ENCODE measurements around the gene WDR81.
A peak's percentile ranks its signal among the peaks of the same experiment; 100 is the strongest.
"Not testable (repeated sequence)": the region's sequence is repeated elsewhere in the genome, so short reads cannot be mapped to it uniquely, and the experiment has no call there.

The WDR81 gene

GRCh38 chr17:1730326-1731193 lies 6.1 kb downstream of the WDR81 start:
- DNase-seq (ENCODE audit: low spot score), result no peak

GRCh38 chr17:1731194-1731506 lies 6.6 kb downstream of the WDR81 start:
- DNase-seq (ENCODE audit: low spot score), result no peak

- no peak for DNase-seq (ENCODE audit: low spot score)
These were observed 7.8 kb downstream of the WDR81 start for GRCh38 chr17:1732241-1732832.

GRCh38 chr17:1732833-1733321 lies 8.4 kb downstream of the WDR81 start:
- DNase-seq (ENCODE audit: low spot score), result no peak

- DNase-seq (ENCODE audit: low spot score), result no peak
These were observed 9.3 kb downstream of the WDR81 start for GRCh38 chr17:1733759-1734158.

- DNase-seq (ENCODE audit: low spot score), result no peak
These were observed 10.9 kb downstream of the WDR81 start for GRCh38 chr17:1735418-1735817.

- DNase-seq (ENCODE audit: low spot score), result no peak
These were observed 11.4 kb downstream of the WDR81 start for GRCh38 chr17:1735834-1736347.

- peak; percentile 63 for DNase-seq (ENCODE audit: low spot score)
These were observed 12.1 kb downstream of the WDR81 start for GRCh38 chr17:1736348-1737281.

GRCh38 chr17:1737531-1738291 lies 13.2 kb downstream of the WDR81 start:
- DNase-seq (ENCODE audit: low spot score), result no peak

GRCh38 chr17:1741899-1742298 lies 17.4 kb downstream of the WDR81 start:
- not testable (repeated sequence) for DNase-seq (ENCODE audit: low spot score)

- no peak for DNase-seq (ENCODE audit: low spot score)
These were observed 18.0 kb downstream of the WDR81 start, which contains the start of gene SERPINF2 for GRCh38 chr17:1742371-1743087. TSS of gene SERPINF2 (plus strand) at chr17:1742871. CDS start at chr17:1744996, 2,125 bp downstream.

GRCh38 chr17:1743088-1743439 lies 18.6 kb downstream of the WDR81 start:
- no peak for DNase-seq (ENCODE audit: low spot score)

GRCh38 chr17:1744551-1745512 lies 20.3 kb downstream of the WDR81 start:
- no peak for DNase-seq (ENCODE audit: low spot score)

- no peak for DNase-seq (ENCODE audit: low spot score)
These were observed 21.1 kb downstream of the WDR81 start for GRCh38 chr17:1745513-1746020.

GRCh38 chr17:1746975-1747543 lies 22.6 kb downstream of the WDR81 start:
- DNase-seq (ENCODE audit: low spot score), result no peak

GRCh38 chr17:1750628-1751027 lies 26.1 kb downstream of the WDR81 start:
- no peak for DNase-seq (ENCODE audit: low spot score)

- DNase-seq (ENCODE audit: low spot score), result peak; percentile 49
These were observed 28.1 kb downstream of the WDR81 start for GRCh38 chr17:1752425-1753262.
